ENCODE data around the gene CRYBB3. TPM values are rescaled to one million over a fixed set of nuclear protein-coding genes. Genes with fewer than 3 reads are reported as not detected.

CRYBB3 gene
- total and polyA plus RNA-seq, 4 donors: 0.53 TPM; not detected in 3

DNA sequence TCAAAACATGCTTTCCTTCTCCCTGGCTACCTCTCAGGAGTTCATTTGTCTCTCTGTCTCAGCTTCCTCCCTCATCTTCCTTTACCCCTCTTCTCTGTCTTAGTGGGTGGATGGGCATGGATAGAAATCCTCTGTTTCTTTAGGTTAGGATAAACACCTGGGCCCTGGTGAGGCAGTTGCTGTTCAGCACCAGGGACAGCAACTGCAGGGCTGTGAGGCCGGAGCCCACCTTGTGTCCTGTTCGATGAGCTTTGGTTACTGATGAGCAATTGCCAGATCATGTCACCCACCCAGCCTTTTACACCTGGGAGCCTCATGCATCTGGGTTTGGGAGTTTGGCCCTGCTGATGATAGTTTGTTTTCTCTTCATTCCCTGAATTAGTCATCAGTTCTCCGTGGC, 6.1 kb upstream of the CRYBB3 start:
- Histone ChIP-seq H3K27me3 (ENCODE audit: control insufficient read depth in 3 of 3, insufficient read depth in 3 of 3, low read length in 2 of 3) (no peaks in the 10 kb centered on the region), H3K27ac (ENCODE audit: low read depth in 1 of 2, low read length in 1 of 2) (no peak overlapping the region), H3K9ac (ENCODE audit: insufficient read depth in 1 of 2, low read length in 2 of 2) (no peak overlapping the region), H3K4me1 (ENCODE audit: control insufficient read depth in 5 of 5, insufficient read depth in 5 of 5, low read length in 5 of 5) (no peaks in the 10 kb centered on the region), H3K4me3 (no peak overlapping the region), H3K36me3 (ENCODE audit: control insufficient read depth in 4 of 4, insufficient read depth in 4 of 4, low read length in 4 of 4) (peaks cover 0 to 25% (median 0%) of the 10 kb centered on the region in 4 donors), H3K9me3 (ENCODE audit: control insufficient read depth in 4 of 4, insufficient read depth in 3 of 4, low read length in 3 of 4) (no peaks in the 10 kb centered on the region)
- TF ChIP-seq, protein P1, sequence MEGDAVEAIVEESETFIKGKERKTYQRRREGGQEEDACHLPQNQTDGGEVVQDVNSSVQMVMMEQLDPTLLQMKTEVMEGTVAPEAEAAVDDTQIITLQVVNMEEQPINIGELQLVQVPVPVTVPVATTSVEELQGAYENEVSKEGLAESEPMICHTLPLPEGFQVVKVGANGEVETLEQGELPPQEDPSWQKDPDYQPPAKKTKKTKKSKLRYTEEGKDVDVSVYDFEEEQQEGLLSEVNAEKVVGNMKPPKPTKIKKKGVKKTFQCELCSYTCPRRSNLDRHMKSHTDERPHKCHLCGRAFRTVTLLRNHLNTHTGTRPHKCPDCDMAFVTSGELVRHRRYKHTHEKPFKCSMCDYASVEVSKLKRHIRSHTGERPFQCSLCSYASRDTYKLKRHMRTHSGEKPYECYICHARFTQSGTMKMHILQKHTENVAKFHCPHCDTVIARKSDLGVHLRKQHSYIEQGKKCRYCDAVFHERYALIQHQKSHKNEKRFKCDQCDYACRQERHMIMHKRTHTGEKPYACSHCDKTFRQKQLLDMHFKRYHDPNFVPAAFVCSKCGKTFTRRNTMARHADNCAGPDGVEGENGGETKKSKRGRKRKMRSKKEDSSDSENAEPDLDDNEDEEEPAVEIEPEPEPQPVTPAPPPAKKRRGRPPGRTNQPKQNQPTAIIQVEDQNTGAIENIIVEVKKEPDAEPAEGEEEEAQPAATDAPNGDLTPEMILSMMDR (IDR thresholded peaks at IDR 0.05; ENCODE audit: control extremely low read depth, extremely low read depth): no peak
- 74 to 75% methylated on average over 3 of the region's 3 CpGs for WGBS, 2 donors
- ATAC-seq (ENCODE audit: insufficient read depth, low FRiP score) (no peak), DNase-seq (peak in 1 of 3 donors; percentile 16)

DNA sequence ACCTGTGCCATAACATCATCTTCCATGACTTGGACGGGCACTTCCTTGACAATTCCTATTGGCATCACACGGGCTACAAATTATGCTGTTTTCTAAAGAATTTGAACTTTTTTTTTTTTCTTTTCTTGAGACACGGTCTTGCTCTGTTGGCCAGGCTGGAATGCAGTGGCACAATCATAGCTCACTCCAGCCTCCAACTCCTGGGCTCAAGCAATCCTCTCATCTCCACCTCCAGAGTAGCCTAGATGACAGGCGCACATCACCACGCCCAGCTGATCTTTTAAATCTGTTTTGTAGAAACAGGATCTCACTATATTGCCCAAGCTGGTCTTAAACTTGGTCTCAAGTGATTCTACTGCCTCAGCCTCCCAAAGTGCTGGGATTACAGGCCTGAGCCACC, 3.3 kb upstream of the CRYBB3 start:
- H3K9me3 ChIP-seq (ENCODE audit: control insufficient read depth in 4 of 4, insufficient read depth in 3 of 4, low read length in 3 of 4): no peaks in the 10 kb centered on the region
- TF ChIP-seq, protein P1 (IDR thresholded peaks at IDR 0.05; ENCODE audit: control extremely low read depth, extremely low read depth): no peak
- H3K9ac ChIP-seq (ENCODE audit: insufficient read depth in 1 of 2, low read length in 2 of 2): no peak overlapping the region
- DNase-seq (no peak), ATAC-seq (ENCODE audit: insufficient read depth, low FRiP score) (no peak)
- no peaks in the 10 kb centered on the region for H3K4me1 ChIP-seq (ENCODE audit: control insufficient read depth in 5 of 5, insufficient read depth in 5 of 5, low read length in 5 of 5)
- peaks cover 0 to 25% (median 0%) of the 10 kb centered on the region in 4 donors for H3K36me3 ChIP-seq (ENCODE audit: control insufficient read depth in 4 of 4, insufficient read depth in 4 of 4, low read length in 4 of 4)
- WGBS, 2 donors: 93% methylated on average over 5 of the region's 5 CpGs
- H3K4me3 ChIP-seq: no peak overlapping the region
- H3K27me3 ChIP-seq (ENCODE audit: control insufficient read depth in 3 of 3, insufficient read depth in 3 of 3, low read length in 2 of 3): no peaks in the 10 kb centered on the region
- no peak overlapping the region for H3K27ac ChIP-seq (ENCODE audit: low read depth in 1 of 2, low read length in 1 of 2)

DNA sequence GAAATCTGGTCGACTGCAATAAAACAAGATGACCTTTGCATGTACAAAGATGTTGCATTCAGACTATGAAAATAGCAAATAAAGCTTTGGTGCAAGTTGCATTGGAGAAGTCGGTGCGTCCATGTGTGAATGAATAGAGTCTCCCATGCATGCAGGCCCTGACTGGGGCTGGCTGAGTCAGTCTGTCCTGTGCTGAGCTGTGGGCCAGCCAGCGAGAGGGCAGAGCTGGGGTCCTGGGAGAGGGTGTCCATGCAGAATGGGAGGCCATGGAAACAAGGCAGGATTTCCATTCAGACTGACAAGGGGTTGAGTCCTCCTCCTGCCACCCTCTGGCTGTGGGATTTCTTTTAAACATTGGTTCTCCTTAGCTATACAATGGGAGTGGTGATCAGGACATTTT, 2.3 kb upstream of the CRYBB3 start:
- 94 to 99% methylated on average over 4 of the region's 4 CpGs for WGBS, 2 donors
- TF ChIP-seq, protein P1 (IDR thresholded peaks at IDR 0.05; ENCODE audit: control extremely low read depth, extremely low read depth): no peak
- Histone ChIP-seq H3K36me3 (ENCODE audit: control insufficient read depth in 4 of 4, insufficient read depth in 4 of 4, low read length in 4 of 4) (peaks cover 0 to 19% (median 0%) of the 10 kb centered on the region in 4 donors), H3K27me3 (ENCODE audit: control insufficient read depth in 3 of 3, insufficient read depth in 3 of 3, low read length in 2 of 3) (no peaks in the 10 kb centered on the region), H3K9ac (ENCODE audit: insufficient read depth in 1 of 2, low read length in 2 of 2) (no peak overlapping the region), H3K9me3 (ENCODE audit: control insufficient read depth in 4 of 4, insufficient read depth in 3 of 4, low read length in 3 of 4) (no peaks in the 10 kb centered on the region), H3K4me3 (no peak overlapping the region), H3K4me1 (ENCODE audit: control insufficient read depth in 5 of 5, insufficient read depth in 5 of 5, low read length in 5 of 5) (no peaks in the 10 kb centered on the region), H3K27ac (ENCODE audit: low read depth in 1 of 2, low read length in 1 of 2) (no peak overlapping the region)
- ATAC-seq (ENCODE audit: insufficient read depth, low FRiP score): no peak
- no peak for DNase-seq

DNA sequence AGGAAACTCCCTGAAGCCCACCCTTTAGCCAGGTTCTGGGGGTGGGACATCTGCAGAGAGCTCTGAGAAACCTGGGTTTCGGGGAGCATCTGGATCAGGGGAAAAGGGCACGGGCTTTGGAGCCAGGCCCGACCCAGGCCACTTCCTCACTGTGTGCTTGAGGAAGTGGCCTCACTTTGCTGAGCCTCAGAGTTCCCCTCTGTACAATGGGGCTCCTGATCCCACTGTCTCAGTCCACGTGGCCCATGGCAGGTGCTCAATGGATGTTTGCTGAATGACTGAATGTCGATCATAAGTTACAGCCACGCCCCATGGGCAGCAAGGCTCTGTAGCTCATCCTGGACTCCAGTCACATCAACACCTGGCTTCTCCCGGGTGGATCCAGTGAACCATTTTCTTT, 1.3 kb downstream of the CRYBB3 start:
- TF ChIP-seq, protein P1 (IDR thresholded peaks at IDR 0.05; ENCODE audit: control extremely low read depth, extremely low read depth): no peak
- no peak for DNase-seq

More for the DNA sequence above, 1.3 kb downstream of the CRYBB3 start:
- Histone ChIP-seq H3K27ac (ENCODE audit: low read depth in 1 of 2, low read length in 1 of 2) (no peak overlapping the region), H3K36me3 (ENCODE audit: control insufficient read depth in 4 of 4, insufficient read depth in 4 of 4, low read length in 4 of 4) (peaks cover 0 to 17% (median 0%) of the 10 kb centered on the region in 4 donors), H3K4me3 (no peak overlapping the region), H3K9ac (ENCODE audit: insufficient read depth in 1 of 2, low read length in 2 of 2) (no peak overlapping the region), H3K27me3 (ENCODE audit: control insufficient read depth in 3 of 3, insufficient read depth in 3 of 3, low read length in 2 of 3) (no peaks in the 10 kb centered on the region), H3K9me3 (ENCODE audit: control insufficient read depth in 4 of 4, insufficient read depth in 3 of 4, low read length in 3 of 4) (no peaks in the 10 kb centered on the region), H3K4me1 (ENCODE audit: control insufficient read depth in 5 of 5, insufficient read depth in 5 of 5, low read length in 5 of 5) (no peaks in the 10 kb centered on the region)
- 74 to 78% methylated on average over 7 of the region's 7 CpGs for WGBS, 2 donors
- no peak for ATAC-seq (ENCODE audit: insufficient read depth, low FRiP score)
